Measurements from ENCODE around the gene RTKN2.

The RTKN2 gene

GRCh38 chr10:62278441-62278910, 9.8 kb upstream of the RTKN2 start:
- TF ChIP-seq RARB (CRISPR knock-in tag; IDR thresholded peaks at IDR 0.05) (no peak), ZC3H10 (CRISPR knock-in tag; IDR thresholded peaks at IDR 0.05) (no peak), GLIS3 (CRISPR knock-in tag; IDR thresholded peaks at IDR 0.05) (no peak), ZFP30 (CRISPR knock-in tag; IDR thresholded peaks at IDR 0.05) (no peak), TCF4 (CRISPR knock-in tag; IDR thresholded peaks at IDR 0.05; ENCODE audit: borderline replicate concordance) (peak; percentile 20; the same call in 1 of the 2 replicates), TSHZ2 (CRISPR knock-in tag; IDR thresholded peaks at IDR 0.05) (peak; percentile 27; the same call in 1 of the 2 replicates), POU6F1 (CRISPR knock-in tag; IDR thresholded peaks at IDR 0.05; ENCODE audit: borderline replicate concordance, low read depth) (no peak), PPARA (CRISPR knock-in tag; IDR thresholded peaks at IDR 0.05; ENCODE audit: borderline replicate concordance) (no peak), ISL1 (CRISPR knock-in tag; IDR thresholded peaks at IDR 0.05) (peak; percentile 96), CSDC2 (CRISPR knock-in tag; IDR thresholded peaks at IDR 0.05) (no peak)
- ATAC-seq = peak; percentile 96

- TF ChIP-seq ISL1 (CRISPR knock-in tag; IDR thresholded peaks at IDR 0.05) (no peak), ZNF8 (CRISPR knock-in tag; IDR thresholded peaks at IDR 0.05) (no peak), ZFP3 (CRISPR knock-in tag; IDR thresholded peaks at IDR 0.05) (no peak), TSHZ2 (CRISPR knock-in tag; IDR thresholded peaks at IDR 0.05) (no peak), CREB5 (CRISPR knock-in tag; IDR thresholded peaks at IDR 0.05; ENCODE audit: low read depth) (no peak), POU6F1 (CRISPR knock-in tag; IDR thresholded peaks at IDR 0.05; ENCODE audit: borderline replicate concordance, low read depth) (no peak), CSDC2 (CRISPR knock-in tag; IDR thresholded peaks at IDR 0.05) (no peak), ZC3H10 (CRISPR knock-in tag; IDR thresholded peaks at IDR 0.05) (no peak), ARNTL (CRISPR knock-in tag; IDR thresholded peaks at IDR 0.05; ENCODE audit: borderline replicate concordance, low read depth) (no peak), OSR1 (CRISPR knock-in tag; IDR thresholded peaks at IDR 0.05) (no peak), GLIS3 (CRISPR knock-in tag; IDR thresholded peaks at IDR 0.05) (no peak), ESRRG (CRISPR knock-in tag; IDR thresholded peaks at IDR 0.05) (no peak), ZNF70 (CRISPR knock-in tag; IDR thresholded peaks at IDR 0.05) (no peak), TOX (CRISPR knock-in tag; IDR thresholded peaks at IDR 0.05; ENCODE audit: borderline replicate concordance) (no peak), ZNF565 (CRISPR knock-in tag; conservative IDR thresholded peaks at IDR 0.05; ENCODE audit: low read depth) (no peak), SNAI2 (CRISPR knock-in tag; IDR thresholded peaks at IDR 0.05) (no peak), CSRNP3 (CRISPR knock-in tag; IDR thresholded peaks at IDR 0.05) (no peak)
- ATAC-seq = peak; percentile 41
Observed at GRCh38 chr10:62277971-62278370, 9.3 kb upstream of the RTKN2 start.
